K562 (cell line): ENCODE data around the gene CDK11B. TPM values are rescaled to one million over a fixed set of nuclear protein-coding genes. Genes with fewer than 3 reads are reported as not detected.

ENCODE experiments used
- AFF1 ChIP-seq, 2 experiments: fragments of 450-650 bp; IDR thresholded peaks; 2 replicates each; pipeline ENCODE4 v1.6.1; 2018; ENCODE audit warnings: mild to moderate bottlenecking in 2 of 2, low read depth in 1 of 2; ENCODE audit not compliant: partially characterized antibody in 2 of 2
- BHLHE40 ChIP-seq: IDR thresholded peaks from 2 replicates; pipeline ENCODE4 v1.6.1; 2011; ENCODE audit warnings: low read length, improper control_type of control experiment
- BRF2 ChIP-seq: IDR thresholded peaks from 3 replicates; pipeline ENCODE4 v1.6.1; 2011; ENCODE audit warnings: borderline replicate concordance, mild to moderate bottlenecking; ENCODE audit not compliant: insufficient read length, insufficient read depth
- CHD1 ChIP-seq: fragments of 200-600 bp; sonication (generic); IDR thresholded peaks from one replicate; pipeline ENCODE4 v1.6.1; 2012; ENCODE audit warnings: mild to moderate bottlenecking, moderate library complexity, low read length, inconsistent platforms
- CREB5 ChIP-seq: fragments of 250-450 bp; sonication (Bioruptor Pico); IDR thresholded peaks from 2 replicates; pipeline ENCODE4 v1.5.0; 2020; ENCODE audit warnings: mild to moderate bottlenecking
- E2F6 ChIP-seq, 2 experiments: IDR thresholded peaks; 2 replicates each; pipeline ENCODE4 v1.6.1; 2011; ENCODE audit warnings: borderline replicate concordance in 1 of 2, control low read depth in 1 of 2, low read depth in 1 of 2, low read length in 1 of 2, mild to moderate bottlenecking in 1 of 2, mixed read lengths in 1 of 2, moderate library complexity in 1 of 2; ENCODE audit not compliant: insufficient read depth in 1 of 2, insufficient read length in 1 of 2, poor library complexity in 1 of 2, severe bottlenecking in 1 of 2; ENCODE audit errors: extremely low read depth in 1 of 2
- ELF4 ChIP-seq: fragments of 450-650 bp; formaldehyde crosslinking; IDR thresholded peaks from 2 replicates; pipeline ENCODE4 v1.4.0; 2022; ENCODE audit warnings: missing genetic modification characterization
- GATAD2B ChIP-seq: fragments of 450-650 bp; IDR thresholded peaks from 2 replicates; pipeline ENCODE4 v1.6.1; 2017; ENCODE audit warnings: mild to moderate bottlenecking, borderline replicate concordance
- GTF2E2 ChIP-seq: fragments of 200-800 bp; sonication (Bioruptor generic); IDR thresholded peaks from 2 replicates; pipeline ENCODE4 v1.6.1; 2016; ENCODE audit warnings: missing genetic modification characterization, missing compliant biosample characterization
- HDGF ChIP-seq: fragments of 450-650 bp; IDR thresholded peaks from 2 replicates; pipeline ENCODE4 v1.6.1; 2016
- MAFG ChIP-seq: fragments of 450-650 bp; conservative IDR thresholded peaks from 2 replicates; pipeline ENCODE4 v1.6.1; 2016; ENCODE audit warnings: missing genetic modification characterization, missing compliant biosample characterization
- PPARD ChIP-seq: fragments of 250-450 bp; sonication (Bioruptor Pico); IDR thresholded peaks from 2 replicates; pipeline ENCODE4 v1.8.0; 2022; ENCODE audit warnings: inconsistent platforms, mild to moderate bottlenecking, moderate library complexity
- RAD51 ChIP-seq: fragments of 450-650 bp; IDR thresholded peaks from 2 replicates; pipeline ENCODE4 v1.7.1; 2016; ENCODE audit warnings: low read depth, mild to moderate bottlenecking, borderline replicate concordance
- SMAD3 ChIP-seq: fragments of 450-650 bp; formaldehyde crosslinking; conservative IDR thresholded peaks from 2 replicates; pipeline ENCODE4 v1.4.0; 2020; ENCODE audit warnings: mild to moderate bottlenecking
- VEZF1 ChIP-seq: fragments of 200-800 bp; sonication (Bioruptor generic); IDR thresholded peaks from 2 replicates; pipeline ENCODE4 v1.6.1; 2017; ENCODE audit warnings: missing genetic modification characterization, missing compliant biosample characterization
- ZBED1 ChIP-seq: IDR thresholded peaks from 2 replicates; pipeline ENCODE4 v1.6.1; 2014
- ZKSCAN3 ChIP-seq: fragments of 250-450 bp; sonication (Bioruptor Pico); IDR thresholded peaks from 2 replicates; pipeline ENCODE4 v1.4.0; 2020
- ZNF551 ChIP-seq: fragments of 250-450 bp; sonication (Bioruptor Pico); IDR thresholded peaks from 2 replicates; pipeline ENCODE4 v1.5.0; 2021; ENCODE audit warnings: mild to moderate bottlenecking, moderate library complexity
- polyA plus RNA-seq, 8 experiments: library from polyadenylated mRNA; depleted of rRNA in 4 of 8; stranded (reverse) in 5 of 8; unstranded in 3 of 8; fragments of >200 nt; fragmentation: Nextera tagmentation in 2 of 8; fragmentation: Illumina TruSeq in 1 of 8; extraction: Ambion mirVana in 2 of 8; extraction: Trizol in 1 of 8; gene quantifications; 2 replicates each; pipeline versions ENCODE4 v1.2.1 to v1.2.3, GENCODE V29; 2011 to 2014; ENCODE audit warnings: inconsistent platforms in 1 of 8, missing spikeins in 1 of 8
- total RNA-seq, 7 experiments: library from RNA; depleted of rRNA in 6 of 7; stranded (reverse); fragments of >200 nt in 6 of 7; fragmentation: Illumina TruSeq in 2 of 7; extraction: Trizol in 2 of 7; gene quantifications; 2 replicates each; pipeline versions ENCODE4 v1.2.1 to v1.2.3, GENCODE V29; 2011 to 2021; ENCODE audit warnings: low replicate concordance in 1 of 7

Gene CDK11B
- total and polyA plus RNA-seq, 9 of the 15 experiments (the other 6 are each of a cell fraction or from before 2014, with no cell fraction given): 2.8 to 52.2 (median 19.5) TPM

GRCh38 chr1:1614204-1614953, 44.4 kb downstream of the CDK11B start (continued):
- TF ChIP-seq AFF1 (IDR thresholded peaks at IDR 0.05; ENCODE audit: low read depth in 1 of 2, partially characterized antibody in 2 of 2) (no peak), ZNF551 (CRISPR knock-in tag) (no peak), BHLHE40 (peak; percentile 75), BRF2 (no peak), HDGF (0 out of 2 replicates have a peak, but pooled peaks have one; percentile 80), CREB5 (no peak), SMAD3 (CRISPR knock-in tag) (no peak), GATAD2B (no peak), E2F6 (IDR thresholded peaks at IDR 0.05; ENCODE audit: borderline replicate concordance in 1 of 2, extremely low read depth in 1 of 2, insufficient read depth in 1 of 2, insufficient read length in 1 of 2, low read depth in 1 of 2, low read length in 1 of 2, poor library complexity in 1 of 2, severe bottlenecking in 1 of 2) (peak in 1 of 2 experiments; percentile 46), VEZF1 (CRISPR knock-in tag) (peak; percentile 17; the same call in 1 of the 2 replicates), ZKSCAN3 (CRISPR knock-in tag) (no peak), GTF2E2 (tag) (peak; percentile 63; the same call in 1 of the 2 replicates), CHD1 (peak; percentile 46), RAD51 (peak; percentile 57), ELF4 (no peak), PPARD (CRISPR knock-in tag) (no peak), ZBED1 (no peak), MAFG (tag) (no peak)
